Tibial nerve (tissue), 4 donors: ENCODE data around the gene HEXIM2.

Experiments used
- EP300 ChIP-seq, 2 donors: sonication (generic); formaldehyde crosslinking; IDR thresholded peaks; one replicate each; pipeline ENCODE4 v1.6.1; 2017; ENCODE audit warnings: antibody characterized with exemption in 2 of 2, mild to moderate bottlenecking in 1 of 2
- POLR2A ChIP-seq, 2 donors: fragments of 450-650 bp; IDR thresholded peaks; one replicate each; pipeline ENCODE4 v1.6.1; 2017; ENCODE audit warnings: antibody characterized with exemption in 2 of 2, mild to moderate bottlenecking in 2 of 2, moderate library complexity in 2 of 2
- TF ChIP-seq, protein P1 (sequence below), 5 experiments: fragments of 200-600 bp in 3 of 5; fragments of 450-650 bp in 2 of 5; sonication (generic) in 3 of 5; IDR thresholded peaks; one replicate each; pipeline ENCODE4 v1.5.1; 2016 to 2019; ENCODE audit warnings: antibody characterized with exemption in 5 of 5, mild to moderate bottlenecking in 3 of 5, moderate library complexity in 2 of 5

DNA sequence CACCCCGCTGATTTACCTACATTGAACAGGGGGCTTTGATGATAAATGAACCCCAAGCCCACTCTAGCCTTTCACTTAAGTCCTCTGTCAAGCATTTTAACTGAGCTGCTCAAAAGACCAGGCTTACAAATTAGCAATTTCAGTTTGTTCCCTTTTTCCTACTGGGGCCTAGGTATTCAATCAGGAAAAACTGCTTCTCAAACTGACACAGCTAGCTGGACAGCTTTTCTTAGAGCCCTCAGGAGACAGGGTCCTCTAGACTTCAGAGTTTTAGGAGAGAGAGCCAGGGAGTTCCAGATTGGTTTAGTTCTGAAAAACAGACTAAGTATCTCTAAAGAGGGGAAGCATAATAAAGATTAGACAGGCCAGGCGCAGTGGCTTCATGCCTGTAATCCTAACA, 6.2 kb upstream of the HEXIM2 start:
- TF ChIP-seq, protein P1, sequence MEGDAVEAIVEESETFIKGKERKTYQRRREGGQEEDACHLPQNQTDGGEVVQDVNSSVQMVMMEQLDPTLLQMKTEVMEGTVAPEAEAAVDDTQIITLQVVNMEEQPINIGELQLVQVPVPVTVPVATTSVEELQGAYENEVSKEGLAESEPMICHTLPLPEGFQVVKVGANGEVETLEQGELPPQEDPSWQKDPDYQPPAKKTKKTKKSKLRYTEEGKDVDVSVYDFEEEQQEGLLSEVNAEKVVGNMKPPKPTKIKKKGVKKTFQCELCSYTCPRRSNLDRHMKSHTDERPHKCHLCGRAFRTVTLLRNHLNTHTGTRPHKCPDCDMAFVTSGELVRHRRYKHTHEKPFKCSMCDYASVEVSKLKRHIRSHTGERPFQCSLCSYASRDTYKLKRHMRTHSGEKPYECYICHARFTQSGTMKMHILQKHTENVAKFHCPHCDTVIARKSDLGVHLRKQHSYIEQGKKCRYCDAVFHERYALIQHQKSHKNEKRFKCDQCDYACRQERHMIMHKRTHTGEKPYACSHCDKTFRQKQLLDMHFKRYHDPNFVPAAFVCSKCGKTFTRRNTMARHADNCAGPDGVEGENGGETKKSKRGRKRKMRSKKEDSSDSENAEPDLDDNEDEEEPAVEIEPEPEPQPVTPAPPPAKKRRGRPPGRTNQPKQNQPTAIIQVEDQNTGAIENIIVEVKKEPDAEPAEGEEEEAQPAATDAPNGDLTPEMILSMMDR (IDR thresholded peaks at IDR 0.05) = no peak
- TF ChIP-seq POLR2A (IDR thresholded peaks at IDR 0.05) = no peak
- TF ChIP-seq EP300 (IDR thresholded peaks at IDR 0.05) = no peak
